Hair follicle dermal papilla cell (primary cell): ENCODE results near the gene AHCYL1. TPM values are rescaled to one million over a fixed set of nuclear protein-coding genes. Genes with fewer than 3 reads are reported as not detected.

Experiments
- total RNA-seq: library from RNA; depleted of rRNA; stranded (reverse); fragments of >200 nt; gene quantifications from 2 replicates; pipeline ENCODE4 v1.2.3, GENCODE V29; 2012

Gene AHCYL1
- 53.1 and 64.4 TPM in 2 replicates for total RNA-seq

DNA sequence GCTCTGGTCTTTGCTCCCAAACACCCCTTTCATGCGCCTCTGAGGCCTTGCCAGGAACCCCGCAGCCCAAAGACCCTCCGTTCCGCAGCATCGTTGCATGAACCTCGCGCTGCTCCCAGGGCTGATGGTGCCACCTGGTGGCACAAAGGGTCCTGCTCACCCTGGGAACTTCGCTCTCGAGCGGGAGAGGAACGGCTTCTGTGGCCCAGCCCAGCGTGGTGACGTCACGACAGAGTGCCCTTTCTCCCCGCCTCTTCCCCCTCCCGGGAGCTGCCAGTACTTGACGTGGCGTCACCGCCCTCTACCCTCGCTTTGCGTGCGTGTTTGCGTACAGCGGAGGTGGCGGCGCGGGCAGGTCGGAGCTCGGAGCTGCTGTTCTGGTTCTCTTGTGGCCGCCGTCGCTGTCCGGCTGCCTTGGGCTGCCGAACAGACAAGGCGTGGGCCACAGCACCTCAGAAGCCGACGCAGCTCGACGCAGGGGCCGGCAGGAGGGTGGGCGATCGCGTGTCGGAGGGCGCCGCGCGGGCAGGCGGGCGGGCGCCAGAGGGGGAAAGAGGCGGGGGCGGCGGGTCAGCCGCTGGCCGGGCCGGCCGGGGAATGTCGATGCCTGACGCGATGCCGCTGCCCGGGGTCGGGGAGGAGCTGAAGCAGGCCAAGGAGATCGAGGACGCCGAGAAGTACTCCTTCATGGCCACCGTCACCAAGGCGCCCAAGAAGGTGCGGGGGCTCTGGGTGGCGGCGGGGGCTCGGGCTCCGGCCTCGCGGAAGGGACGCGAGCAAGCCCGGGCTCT, at the start of gene AHCYL1:
TSS of gene AHCYL1 (plus strand) at position 310 of the 791 bp plus-strand sequence. CDS start at position 598, 288 bp downstream.

DNA sequence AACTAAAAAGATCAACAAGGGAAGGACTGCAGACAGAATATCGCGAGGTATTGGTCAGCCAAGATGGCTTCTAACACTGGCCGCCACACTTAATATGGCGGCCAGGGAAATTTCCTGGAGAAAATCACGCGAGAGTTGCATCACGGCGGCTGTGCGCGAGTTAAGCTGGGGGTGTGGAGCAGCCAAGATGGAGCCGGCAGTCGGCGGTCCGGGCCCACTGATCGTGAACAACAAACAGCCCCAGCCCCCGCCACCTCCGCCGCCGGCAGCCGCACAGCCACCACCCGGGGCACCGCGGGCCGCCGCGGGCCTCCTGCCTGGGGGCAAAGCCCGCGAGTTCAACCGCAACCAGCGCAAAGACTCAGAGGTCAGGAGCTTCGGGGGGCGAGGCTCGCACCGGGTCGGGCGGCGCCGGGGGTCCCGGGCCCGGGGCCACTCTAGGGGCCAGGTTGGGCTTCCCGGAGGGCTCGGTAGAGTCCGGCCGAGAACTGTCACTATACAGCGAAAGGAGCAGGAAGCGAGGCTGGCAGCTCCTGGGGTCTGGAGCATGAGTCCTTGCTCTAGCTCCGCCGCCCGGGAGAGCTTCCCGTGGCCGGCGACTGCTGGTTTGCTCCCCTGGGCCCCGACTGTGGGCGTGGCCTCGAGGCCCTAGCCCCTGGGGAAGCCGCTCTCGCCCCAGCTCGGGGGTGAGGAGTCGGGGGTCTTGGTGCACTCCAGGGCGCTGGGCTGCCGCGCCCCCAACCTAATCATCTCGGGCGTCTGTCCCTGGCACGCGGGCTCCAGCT, 50.1 kb downstream of the AHCYL1 start, which contains the start of gene STRIP1:
TSS of gene STRIP1 (plus strand) at position 174 of the 785 bp plus-strand sequence. CDS start at position 188, 14 bp downstream.

DNA sequence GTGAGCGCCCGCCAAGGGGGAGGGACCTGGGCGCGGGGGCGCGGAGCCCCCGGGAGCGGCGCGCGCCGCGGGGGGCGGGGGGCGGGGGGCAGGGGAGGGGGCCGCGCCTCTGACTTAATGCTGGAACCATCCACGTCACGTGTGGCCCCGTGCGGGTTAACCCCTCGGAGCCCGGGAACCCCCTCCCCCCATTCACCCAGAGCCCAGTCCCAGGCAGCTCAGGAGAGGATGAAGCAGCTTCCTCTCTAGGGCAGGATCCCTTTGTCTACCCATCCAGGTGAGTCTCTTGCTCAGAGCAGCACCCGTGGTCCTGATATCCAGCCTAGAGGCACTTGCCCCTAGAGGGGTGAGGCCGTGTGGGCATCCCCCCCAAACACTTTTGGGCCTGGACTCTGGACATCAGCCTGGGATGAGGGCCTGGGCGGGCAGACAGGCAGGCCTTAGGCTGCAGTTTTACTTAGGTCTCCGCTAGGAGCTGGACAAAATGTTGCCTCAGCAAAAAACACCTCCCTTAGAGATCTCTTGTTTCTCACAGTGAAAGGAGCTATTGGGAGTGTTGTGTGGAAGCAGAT, 86.2 kb downstream of the AHCYL1 start, which contains the start of gene ALX3:
TSS of gene ALX3 (minus strand) at position 2 of the 572 bp plus-strand sequence. CDS start 60 bp downstream, outside the sequence.

Other genes starting within 250 kb of the AHCYL1 start
- gene GSTM3, start 243.7 kb upstream of the AHCYL1 start, total RNA-seq, result 70.7 and 124 TPM in 2 replicates
- gene EPS8L3, start 220.8 kb upstream of the AHCYL1 start, total RNA-seq, result not detected in 2 replicates
- 128 and 161 TPM in 2 replicates for gene CSF1, start 73.9 kb upstream of the AHCYL1 start, total RNA-seq
- gene STRIP1, start 49.9 kb downstream of the AHCYL1 start, total RNA-seq, result 51.7 and 62.8 TPM in 2 replicates
- gene ALX3, start 85.9 kb downstream of the AHCYL1 start, total RNA-seq, result 0.36 and 1.9 TPM in 2 replicates
- 2.3 and 7.5 TPM in 2 replicates for gene UBL4B, start 127.7 kb downstream of the AHCYL1 start, total RNA-seq
- gene SLC6A17, start 165.7 kb downstream of the AHCYL1 start, total RNA-seq, result 0.24 and 0.97 TPM in 2 replicates
- 1.6 and 2.7 TPM in 2 replicates for gene KCNC4, start 225.5 kb downstream of the AHCYL1 start, total RNA-seq